Glomerular visceral epithelial cell (primary cell): ENCODE measurements around the gene GALNT2.

Experiments used
- DNase-seq: peaks from one replicate; pipeline ENCODE4 v3.0.0-alpha.2; 2016; ENCODE audit errors: extremely low spot score

The GALNT2 gene

DNA sequence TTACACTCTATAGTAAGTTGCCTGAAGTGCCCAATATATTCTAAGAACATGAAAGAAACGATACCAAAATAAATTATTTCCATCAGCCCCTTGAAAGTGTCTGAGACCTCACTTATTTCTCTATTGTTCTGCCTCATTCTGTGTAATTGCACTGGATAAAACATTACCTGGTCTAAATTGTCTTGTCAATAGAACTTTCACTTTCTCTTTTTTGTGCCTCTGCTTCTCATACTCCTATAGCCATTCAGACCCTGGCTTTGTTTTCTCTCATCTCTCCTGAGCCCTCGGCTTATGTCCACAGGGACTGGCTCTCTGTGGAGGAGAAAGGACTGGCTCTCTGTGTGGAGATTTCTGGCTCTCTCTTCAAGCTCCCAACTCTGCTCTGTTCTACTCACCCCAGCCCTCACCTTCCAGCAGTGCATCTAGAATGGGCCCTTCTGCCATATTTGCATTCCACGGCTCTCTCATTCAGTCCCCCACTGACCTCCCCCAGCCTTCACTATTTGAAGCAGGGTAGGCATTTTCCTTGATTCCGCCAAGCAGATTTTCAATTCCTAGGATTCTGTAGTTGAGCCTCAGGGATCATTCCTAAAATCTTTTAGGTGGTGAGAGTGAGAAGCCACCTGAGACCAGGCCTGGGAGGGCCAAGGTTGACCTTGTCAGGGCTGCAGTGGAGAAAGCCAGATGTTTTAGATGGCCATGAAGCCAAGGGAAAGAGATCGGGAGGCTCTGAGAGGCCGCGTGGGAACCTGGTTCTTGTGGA, 15.9 kb upstream of the GALNT2 start:
- DNase-seq = no peak

DNA sequence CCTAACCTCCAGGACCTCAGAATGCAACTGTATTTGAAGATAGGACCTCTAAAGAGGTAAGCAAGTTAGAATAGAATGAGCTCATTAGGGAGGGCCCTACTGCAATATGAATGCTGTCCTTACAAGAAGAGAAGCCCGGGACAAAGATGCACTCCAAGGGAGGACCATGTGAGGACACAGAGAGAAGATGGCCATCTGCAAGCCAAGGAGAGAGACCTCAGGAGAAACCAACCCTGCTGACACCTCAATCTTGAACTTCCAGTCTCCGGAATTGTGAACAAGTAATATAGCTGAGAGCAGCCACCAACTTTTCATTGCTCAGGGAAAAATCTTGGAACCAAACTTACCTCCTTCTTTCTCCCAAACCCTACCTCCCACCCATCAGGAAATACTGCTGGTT, 15.0 kb upstream of the GALNT2 start:
- no peak for DNase-seq

DNA sequence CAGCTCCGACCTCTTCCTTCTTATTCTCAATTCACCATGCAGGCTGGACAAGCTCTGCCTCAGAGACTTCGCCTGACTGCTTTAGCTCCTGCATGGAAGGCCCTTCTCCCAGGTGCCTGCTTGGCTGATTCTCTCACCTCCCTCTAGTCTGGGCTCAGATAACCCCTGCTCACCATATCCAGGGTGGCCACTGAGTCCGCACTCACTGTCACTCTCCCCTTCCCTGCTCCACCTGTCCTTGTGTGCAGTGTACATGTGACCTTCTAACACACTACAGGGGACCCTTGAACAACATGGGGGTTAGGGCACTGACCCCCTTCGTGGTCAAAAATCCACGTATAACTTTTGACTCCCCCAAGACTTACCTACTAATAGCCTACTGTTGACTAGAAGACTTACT, 14.4 kb upstream of the GALNT2 start:
- no peak for DNase-seq

GRCh38 chr1:230054092-230054749, 12.8 kb upstream of the GALNT2 start:
- no peak for DNase-seq

GRCh38 chr1:230056098-230056497, 10.9 kb upstream of the GALNT2 start:
- no peak for DNase-seq

DNA sequence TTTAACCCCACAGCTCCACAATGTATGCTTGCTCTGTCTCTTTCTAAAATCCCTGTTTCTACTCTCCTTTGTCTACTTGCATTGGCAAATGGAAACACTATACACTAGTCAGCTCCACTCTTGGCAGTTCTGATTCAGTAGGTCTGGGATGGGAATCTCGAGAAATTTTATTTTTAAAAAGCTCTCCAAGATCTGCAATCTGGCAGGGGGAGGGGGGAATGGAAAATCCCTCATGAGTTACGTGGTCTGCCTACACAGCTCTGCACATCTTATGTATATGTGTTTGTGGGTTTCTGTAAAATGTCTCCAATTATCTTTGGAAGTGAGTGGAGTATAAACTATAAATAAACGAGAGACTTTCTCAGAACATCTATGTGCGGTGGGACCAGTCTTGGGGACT, 9.9 kb upstream of the GALNT2 start:
- DNase-seq = no peak

DNA sequence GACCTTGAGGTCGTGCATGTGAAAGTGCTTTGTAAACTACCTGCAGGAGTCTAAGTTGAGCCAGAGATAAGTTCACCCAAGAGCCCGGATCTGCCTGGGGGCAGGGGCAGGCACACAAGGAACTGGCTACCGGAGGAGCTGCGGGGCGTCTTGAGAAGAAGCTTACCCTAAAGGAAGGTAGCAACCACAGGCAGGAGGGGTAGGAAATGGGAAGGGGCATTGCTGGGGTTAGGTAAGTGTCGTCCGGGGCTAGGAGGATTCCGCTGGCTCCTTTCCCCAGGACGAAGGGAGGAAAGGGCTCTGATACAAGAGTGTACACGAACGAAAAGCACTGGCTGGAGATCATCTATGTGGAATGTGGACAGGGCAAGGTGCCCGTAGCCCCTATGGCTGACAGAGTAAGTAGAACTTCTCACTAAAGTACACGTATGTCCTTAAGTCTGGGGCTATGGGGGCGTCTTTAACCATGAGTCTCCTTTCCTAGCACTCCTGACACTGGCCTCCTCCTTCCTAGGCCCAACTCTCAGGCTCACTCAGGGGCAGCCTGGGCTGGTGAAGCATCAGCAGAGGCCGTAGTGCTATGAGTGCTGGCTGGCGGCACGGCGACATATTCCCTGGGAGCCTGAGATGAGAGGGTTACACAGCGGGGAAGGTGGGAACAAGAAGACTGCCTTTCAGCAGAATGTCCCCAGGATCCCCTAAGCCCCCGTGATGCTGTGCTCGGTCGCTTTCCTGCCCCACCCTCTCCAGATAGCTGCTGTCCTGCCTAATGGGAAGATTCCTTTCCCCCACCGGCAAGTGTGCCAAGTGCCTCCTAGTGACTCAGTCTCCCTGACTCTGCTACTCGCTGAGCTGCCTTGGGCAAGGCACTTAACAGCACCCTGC, 9.1 kb upstream of the GALNT2 start:
- no peak for DNase-seq

DNA sequence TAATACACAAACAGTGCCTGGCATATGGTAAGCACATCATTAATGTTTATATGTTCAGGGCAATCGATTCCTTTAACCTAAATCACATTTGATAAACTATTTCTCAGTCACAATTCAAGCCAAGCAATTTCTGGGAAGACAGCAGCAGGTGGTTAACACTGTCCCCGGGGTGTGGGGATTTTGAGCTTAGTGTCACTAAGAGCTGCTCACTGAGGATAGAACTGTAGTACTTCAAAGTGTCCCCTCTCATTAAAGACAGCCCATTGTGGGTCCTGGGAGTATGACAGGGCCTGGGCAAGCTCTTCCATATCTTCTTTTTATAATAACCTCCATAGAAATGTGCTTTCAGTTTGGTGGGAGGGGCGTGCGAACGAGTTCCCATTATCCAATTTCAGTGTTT, 8.4 kb upstream of the GALNT2 start:
- DNase-seq = no peak

DNA sequence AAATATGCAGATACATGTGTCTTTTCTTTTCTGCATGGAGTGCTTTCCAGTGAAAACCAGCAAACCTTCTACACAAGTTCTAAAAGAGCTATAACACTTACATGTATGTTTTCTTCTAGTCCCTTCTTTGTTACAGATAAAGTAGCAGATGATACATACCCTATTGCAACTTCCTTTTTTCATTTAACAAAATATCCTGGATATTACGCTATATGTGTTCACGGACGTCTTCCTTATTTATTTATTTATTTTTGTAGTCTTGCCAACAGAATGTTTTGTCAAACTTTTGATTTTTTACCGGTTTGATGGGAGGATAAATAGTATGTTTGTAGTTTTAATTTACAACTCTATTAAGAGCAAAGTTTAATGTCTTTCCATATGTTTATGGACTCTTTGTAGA, 5.2 kb upstream of the GALNT2 start:
- no peak for DNase-seq

DNA sequence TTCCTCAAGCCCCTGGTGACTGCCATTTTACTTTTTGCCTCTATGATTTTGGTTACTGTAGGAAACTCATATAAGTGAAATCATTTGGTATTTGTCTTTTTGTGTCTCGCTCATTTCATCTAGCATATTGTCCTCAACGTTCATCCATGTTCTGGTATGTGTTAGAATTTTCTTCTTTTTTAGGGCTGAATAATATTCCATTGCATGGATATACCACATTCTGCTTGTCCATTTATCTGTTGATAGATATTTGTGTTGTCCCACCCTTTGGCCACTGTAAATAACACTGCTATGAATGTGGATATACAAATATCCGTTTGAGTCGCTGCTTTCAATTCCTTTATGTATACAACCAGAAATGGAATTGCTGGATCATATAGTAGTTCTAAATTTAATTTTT, 4.5 kb upstream of the GALNT2 start:
- no peak for DNase-seq

DNA sequence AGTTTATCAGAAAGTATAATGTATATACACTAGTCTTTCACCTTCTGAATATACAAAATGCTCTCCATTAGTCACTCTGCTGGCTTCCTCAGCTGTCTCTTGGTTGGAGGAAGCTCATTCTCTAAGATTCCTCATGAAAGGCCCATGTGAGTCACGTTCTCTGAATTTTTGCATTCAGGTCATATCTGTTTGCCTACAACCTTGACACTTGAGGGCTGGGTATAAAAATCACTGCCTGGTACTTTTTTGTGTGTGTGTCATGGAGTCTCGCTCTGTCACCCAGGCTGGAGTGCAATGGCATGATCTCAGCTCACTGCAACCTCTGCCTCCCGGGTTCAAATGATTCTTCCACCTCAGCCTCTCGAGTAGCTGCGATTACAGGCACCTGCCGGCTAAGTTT, 2.8 kb upstream of the GALNT2 start:
- DNase-seq = no peak

- no peak for DNase-seq
These were observed 1.9 kb upstream of the GALNT2 start for GRCh38 chr1:230065161-230065560.

DNA sequence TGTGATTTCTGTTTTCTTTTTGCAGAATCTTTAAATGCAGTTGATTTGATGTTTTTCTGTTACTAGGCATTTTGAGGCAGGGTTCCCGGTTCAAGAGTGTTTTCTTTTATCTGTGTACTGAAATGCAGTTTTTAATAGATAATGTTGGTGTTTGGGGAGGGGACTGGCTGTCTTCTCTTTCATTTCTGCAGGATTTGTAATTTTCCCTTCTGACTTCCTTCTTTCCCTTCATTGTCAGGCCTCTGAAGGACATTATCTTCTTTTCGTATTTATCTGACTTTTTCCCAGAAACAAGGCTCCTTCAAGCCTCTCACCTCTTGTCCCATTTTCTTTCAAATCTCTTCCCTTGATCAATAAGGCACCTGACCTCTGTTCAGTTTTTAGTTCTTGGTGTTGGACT, 1.5 kb upstream of the GALNT2 start:
- DNase-seq = no peak

DNA sequence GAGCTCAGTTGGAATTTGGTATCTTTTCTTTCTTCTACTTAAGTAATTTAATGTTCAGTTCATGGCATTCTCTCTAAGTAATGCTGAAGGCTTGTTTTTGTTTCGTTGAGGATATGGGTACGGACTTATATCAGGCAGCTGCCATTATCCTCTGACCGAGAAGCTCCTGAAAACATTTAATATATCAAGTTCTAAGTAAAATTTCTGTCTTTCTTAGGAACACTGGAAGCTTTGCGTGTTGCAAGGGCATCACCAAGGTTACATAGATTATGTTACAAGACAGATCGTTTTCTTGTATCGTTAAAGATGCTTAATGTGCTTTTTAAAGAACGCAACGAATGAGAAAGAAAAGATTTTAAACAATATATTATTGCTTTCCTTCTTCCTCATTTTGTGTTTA, 1.0 kb upstream of the GALNT2 start:
- no peak for DNase-seq

DNA sequence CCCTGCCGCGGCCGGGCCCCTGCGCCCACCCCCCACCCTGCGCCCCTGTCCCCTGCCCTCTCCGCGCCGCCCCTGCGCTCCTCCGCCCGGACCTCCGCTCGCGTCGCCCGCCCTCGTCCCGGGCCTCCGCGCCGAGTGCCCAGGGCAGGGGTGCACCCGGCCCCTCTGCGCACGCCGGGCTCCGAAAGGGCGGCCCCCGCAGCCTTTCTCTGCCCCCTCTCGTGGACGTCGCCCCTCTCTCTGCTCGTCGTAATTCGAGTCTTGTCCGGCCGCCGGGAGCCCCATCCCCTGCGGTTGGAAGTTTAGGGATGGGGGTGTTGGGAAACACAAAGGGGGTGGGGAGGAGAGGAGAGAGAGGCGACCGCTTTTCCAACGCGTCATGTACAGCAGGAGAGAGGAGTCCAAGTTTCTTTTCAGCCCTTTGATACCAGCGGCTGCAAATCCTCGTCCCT, 407 bp downstream of the GALNT2 start:
- DNase-seq = peak; percentile 36

DNA sequence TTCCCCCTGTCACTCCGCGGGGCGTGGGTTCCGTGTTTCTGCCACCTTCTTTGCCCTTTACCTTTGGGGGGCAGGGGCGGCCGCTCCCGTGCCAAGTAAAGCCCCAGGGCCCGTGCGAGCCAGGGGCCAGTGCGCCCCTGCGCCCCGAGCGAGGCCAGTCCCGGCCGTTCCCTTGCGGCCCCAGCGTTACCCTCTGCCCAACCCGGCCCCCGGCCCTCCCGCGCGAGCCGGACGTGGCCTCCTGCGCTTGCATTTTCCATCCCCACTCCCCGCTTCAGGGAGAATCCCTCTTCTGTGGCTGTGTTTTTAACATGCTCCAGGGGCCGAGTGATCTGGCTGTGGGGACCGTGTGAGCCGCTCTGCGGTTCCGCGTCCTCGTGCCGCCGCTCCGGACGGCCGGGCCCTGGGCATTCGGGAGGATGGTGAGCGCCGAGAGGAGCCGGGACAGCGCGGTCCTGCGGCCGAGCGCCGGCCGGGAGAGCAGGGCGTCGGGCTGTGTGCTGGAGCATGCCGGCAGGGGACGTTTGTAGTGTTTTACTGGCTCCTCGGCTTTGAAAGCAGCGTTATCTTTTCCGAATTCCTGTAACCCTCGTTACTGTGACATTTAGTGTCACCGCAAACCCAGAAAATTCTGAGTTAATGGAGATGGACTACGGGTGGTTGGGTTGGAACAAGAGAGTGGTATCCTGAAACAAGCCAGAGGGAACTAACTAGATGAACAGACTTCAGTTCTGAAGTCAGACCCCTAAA, 1.0 kb downstream of the GALNT2 start:
- DNase-seq = peak; percentile 25

DNA sequence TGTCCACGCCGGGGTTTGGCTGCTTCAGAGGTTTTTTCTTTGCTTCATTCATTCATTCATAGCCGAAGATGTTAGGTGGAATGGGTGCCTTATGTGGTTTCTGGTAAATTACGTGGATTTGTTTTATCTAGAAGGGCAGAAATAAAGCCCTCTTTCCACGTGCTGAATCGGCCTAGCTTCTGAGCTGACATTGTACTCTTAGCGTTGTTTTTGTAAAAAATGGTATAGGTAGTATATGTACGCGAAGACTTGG, 1.5 kb downstream of the GALNT2 start:
- no peak for DNase-seq

DNA sequence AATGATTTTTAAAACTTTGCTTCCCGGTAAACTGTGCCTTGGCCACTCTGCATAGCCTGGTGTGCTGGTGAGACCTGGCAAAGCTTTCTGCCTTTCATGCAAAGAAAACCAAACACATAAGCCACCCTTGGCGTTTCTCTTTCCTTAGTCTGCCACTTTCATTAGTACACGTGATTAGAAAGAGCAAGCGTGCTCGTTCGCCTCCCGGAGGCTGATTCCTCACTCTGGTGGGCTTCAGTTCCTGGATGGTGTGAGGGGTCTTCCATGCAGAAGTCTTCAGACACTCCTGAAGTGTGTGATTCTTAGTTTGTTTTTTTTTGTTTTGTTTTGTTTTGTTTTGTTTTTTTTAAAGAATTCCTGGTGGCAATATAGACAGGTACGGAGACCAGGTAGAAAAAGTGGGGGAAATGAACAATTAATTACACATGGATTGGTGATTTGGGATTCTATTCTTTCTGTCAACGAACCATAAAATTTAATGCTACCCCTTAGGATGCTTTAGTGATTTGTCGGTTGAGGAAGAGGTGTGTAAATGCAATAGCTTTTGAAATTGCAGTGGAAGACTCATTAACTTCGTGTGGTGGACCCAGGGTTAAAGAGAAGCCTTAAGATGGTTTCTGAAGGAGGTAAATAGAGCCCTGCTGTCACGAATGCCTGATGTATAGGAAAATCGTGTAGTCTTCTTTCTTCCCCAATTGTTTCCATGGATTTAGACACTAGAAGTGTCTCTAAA, 2.1 kb downstream of the GALNT2 start:
- peak; percentile 37 for DNase-seq

DNA sequence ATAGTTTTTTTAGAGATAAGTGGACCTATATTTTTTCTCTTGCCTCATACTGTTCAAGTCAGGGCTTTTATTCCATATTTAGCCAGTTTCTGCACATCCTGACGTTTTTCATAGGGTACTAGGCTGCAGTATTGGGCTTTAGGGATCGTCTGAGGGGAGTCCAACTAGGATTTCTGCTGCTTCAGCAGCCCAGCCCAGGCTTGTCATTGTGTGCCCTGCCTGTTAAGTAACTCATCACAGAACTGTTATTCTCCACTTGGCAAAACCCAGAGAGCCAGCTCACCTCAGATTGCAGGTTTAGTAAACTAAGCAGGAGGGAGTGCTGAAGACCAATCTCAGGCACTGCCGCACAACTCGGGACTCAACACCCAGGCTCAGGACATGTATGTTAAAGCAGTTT, 2.8 kb downstream of the GALNT2 start:
- DNase-seq = peak; percentile 35

- DNase-seq = no peak
These were observed 3.5 kb downstream of the GALNT2 start for GRCh38 chr1:230070321-230071208.
